AG10803 (cell line): ENCODE results near the gene PITX1.

Source experiments
- DNase-seq: peaks from one replicate; pipeline ENCODE4 v3.0.0; 2010; ENCODE audit warnings: low read depth
- H3K4me3 ChIP-seq: 2 replicates; pipeline ENCODE4 v1.5.1; 2011; ENCODE audit warnings: mild to moderate bottlenecking, low read length, control low read depth
- TF ChIP-seq, protein P1 (sequence below): conservative IDR thresholded peaks from 2 replicates; pipeline ENCODE4 v1.5.1; 2011; ENCODE audit warnings: mild to moderate bottlenecking, low read length, control low read depth, inconsistent platforms

Gene PITX1

GRCh38 chr5:135050244-135050767 is 16.3 kb upstream of the PITX1 start:
- TF ChIP-seq, protein P1, sequence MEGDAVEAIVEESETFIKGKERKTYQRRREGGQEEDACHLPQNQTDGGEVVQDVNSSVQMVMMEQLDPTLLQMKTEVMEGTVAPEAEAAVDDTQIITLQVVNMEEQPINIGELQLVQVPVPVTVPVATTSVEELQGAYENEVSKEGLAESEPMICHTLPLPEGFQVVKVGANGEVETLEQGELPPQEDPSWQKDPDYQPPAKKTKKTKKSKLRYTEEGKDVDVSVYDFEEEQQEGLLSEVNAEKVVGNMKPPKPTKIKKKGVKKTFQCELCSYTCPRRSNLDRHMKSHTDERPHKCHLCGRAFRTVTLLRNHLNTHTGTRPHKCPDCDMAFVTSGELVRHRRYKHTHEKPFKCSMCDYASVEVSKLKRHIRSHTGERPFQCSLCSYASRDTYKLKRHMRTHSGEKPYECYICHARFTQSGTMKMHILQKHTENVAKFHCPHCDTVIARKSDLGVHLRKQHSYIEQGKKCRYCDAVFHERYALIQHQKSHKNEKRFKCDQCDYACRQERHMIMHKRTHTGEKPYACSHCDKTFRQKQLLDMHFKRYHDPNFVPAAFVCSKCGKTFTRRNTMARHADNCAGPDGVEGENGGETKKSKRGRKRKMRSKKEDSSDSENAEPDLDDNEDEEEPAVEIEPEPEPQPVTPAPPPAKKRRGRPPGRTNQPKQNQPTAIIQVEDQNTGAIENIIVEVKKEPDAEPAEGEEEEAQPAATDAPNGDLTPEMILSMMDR = no peak
- no peak overlapping the region for H3K4me3 ChIP-seq
- DNase-seq = no peak

DNA sequence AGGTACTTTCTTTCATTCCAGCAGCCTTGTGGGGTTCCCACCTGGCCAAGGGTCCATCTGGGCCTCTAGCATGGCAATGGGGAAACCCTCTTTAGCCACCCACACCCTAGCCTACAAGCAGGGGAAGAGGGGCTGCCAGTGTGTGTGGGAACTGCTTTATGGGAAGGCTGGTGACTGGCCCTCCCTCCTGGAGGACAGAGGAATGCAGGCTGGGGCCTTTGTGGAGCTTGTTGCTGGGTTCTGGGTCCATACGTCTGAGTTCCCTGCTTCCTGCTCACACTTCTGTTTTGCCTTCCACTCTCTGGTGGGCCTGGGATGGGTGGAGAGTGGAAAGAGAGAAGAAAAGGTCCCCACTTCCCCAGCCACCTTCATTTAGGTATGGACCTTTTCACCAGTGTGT is 14.9 kb upstream of the PITX1 start:
- no peak overlapping the region for H3K4me3 ChIP-seq
- no peak for DNase-seq
- TF ChIP-seq, protein P1 = no peak

GRCh38 chr5:135048286-135048685 is 14.3 kb upstream of the PITX1 start:
- H3K4me3 ChIP-seq = no peak overlapping the region
- DNase-seq = no peak
- TF ChIP-seq, protein P1 = no peak

DNA sequence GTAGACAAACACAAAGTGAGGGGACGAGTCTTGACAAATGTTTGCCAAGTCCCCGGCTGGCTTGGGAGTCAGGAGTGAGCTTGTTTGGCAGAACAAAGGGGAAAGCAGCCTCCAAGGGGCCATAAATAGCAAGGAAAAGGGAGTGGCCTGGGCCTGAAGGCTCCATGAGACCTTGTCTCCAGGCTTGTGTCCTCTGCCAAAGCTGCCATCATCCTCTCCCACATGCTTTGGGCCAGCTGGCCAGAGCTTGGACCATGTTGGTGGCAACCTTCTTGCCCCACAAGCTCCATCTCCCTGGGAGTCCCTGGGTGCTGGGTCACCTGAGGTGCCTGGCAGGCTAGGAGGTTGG is 13.3 kb upstream of the PITX1 start:
- TF ChIP-seq, protein P1 = no peak
- H3K4me3 ChIP-seq = no peak overlapping the region
- DNase-seq = no peak

DNA sequence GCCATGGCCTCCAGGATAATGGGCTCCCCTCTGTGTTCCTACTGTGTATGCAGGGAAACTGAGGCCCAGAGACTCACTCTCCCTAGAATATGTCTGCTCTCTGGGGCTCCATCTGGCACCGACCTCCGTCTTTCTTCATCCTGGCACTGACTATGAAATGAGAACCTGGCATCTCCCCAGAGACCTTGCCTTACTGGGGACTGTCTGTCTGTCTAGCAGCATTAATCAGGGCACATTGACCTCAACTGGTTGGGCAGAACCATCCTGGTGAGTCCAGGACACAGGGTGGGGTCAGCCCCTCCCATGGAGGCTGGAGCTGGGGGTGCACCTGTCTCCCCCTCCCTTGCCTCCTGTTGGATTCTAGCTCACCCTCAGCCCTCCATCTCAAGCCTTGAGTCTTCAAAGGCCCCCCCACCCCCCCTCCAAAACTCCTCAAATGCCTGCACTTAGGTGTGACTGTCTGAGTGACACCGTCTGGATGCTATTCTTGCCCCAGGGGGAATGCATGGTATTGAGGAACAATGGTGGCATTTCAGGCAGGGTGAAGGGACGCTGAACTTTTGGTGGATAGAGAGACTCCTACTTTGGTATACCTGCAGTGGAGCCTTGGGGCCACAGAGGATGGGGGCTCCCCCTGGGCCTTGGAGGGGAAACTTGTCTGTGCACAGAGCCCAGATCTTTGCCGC is 12.8 kb upstream of the PITX1 start:
- no peak overlapping the region for H3K4me3 ChIP-seq
- TF ChIP-seq, protein P1 = no peak
- no peak for DNase-seq

DNA sequence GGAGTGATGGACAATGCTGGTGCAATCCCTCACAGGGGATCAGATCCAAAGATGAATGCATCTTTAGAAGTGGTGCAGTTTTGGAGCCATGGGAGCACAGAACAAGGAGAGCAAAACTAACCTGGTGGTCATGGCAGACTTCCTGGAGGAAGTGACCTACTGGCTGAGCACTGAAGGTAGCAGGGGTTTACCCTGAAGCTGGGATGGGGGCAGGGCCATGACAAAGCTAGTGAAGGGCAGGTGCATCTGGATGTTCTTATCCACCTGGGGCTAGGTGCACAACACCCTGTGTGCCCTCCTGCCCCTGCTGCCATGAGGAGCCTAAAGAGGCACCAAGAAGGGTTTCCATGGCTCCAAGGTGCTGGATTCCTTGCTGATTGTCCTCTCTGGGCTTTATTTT is 11.5 kb upstream of the PITX1 start:
- DNase-seq = no peak
- TF ChIP-seq, protein P1 = no peak
- no peak overlapping the region for H3K4me3 ChIP-seq

DNA sequence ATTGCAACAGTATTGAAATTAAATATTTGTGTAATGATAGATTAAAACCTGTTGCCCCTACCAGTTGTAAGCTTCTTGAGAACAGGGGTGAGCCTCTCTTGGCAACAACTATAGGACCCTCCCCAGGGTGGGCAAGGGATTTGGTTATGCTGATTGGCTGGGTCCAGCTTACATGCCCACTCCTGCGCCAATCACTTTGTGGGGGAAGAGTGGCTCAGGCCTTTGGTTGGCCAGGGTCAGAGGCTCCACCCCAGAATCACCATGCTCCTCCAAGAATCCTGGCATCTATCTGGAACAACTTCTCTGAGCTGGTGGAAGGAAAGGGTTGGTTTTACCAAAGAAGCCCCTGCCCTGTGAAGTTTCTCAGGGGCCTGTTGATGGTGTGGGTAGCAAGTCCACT is 8.6 kb upstream of the PITX1 start:
- no peak overlapping the region for H3K4me3 ChIP-seq
- no peak for DNase-seq
- TF ChIP-seq, protein P1 = no peak
